Measurements from ENCODE around the gene TRMO.

The TRMO gene

GRCh38 chr9:97903177-97903576 is 19.1 kb downstream of the TRMO start:
- no peak for DNase-seq

- no peak for DNase-seq
These were observed 21.3 kb downstream of the TRMO start for GRCh38 chr9:97900738-97901565.

- DNase-seq: no peak
These were observed 22.1 kb downstream of the TRMO start for GRCh38 chr9:97900103-97900737.

DNA sequence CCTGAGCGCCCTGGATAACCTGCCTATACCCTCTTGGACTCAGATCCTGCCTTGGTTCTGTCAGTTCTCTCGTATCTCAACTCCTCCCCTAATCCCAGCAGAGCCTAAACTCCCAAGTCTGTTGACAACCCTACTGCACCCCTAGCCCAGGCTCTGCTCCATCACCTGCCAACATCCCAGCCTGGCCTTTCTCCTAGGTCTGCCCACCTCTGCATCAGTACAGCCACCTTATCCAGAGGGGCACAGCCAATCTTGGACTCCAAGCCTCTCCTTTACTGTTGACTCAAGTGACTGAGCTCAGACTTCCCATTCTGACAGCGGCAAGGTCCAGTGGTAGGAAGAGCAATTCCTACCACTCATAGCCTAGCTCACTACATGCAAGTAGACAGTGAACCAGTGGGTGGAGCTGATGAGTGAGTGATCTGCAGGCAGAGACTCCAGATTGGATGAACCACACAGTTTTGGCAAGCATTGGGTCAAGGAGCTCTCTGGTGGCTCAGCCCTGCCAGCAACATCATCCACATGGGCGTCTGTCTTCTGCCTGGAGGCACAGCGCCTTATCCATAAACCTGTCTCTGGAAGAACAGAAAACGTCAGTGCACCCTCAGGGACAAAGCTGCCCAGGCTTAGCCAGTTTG is 26.5 kb downstream of the TRMO start:
- no peak for DNase-seq

DNA sequence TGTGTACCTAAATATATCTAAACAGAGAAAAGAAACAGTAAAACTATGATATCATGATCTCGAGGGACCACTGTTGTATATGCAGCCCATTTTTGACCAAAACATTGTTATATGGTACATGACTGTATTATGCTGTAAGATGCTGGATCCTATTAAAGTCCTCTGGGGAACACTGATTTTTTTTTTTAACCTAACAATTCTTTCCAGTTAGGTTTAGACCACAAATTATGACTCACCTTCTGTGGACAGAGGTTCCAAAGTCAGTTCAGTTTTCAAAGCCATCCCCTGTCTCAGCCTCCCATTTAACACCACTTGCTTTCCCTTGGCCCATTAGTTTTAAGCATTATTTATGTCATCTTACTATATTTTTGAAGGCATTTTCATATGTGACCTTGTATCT is 27.1 kb downstream of the TRMO start:
- DNase-seq: no peak

DNA sequence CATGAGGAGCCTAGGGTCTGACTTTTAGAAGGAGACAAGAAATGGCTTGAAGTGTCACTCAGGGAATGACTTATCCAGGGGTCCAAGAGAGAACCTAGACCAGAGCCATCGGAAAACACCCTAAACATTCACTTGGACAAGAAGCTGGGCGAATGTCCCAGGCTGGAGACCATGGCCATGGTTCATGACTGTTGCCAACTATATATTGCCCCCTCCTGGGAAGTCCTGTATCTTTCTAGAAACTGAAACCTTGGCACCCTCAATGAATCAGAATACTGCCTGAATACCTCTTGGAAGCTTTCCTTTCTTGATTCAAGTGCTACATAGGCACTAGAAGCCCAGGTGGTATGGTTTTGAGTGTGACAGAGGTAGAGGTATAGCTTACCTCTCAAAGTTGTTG is 29.9 kb downstream of the TRMO start:
- DNase-seq: no peak

- no peak for DNase-seq
These were observed 30.6 kb downstream of the TRMO start for GRCh38 chr9:97891736-97892135.

DNA sequence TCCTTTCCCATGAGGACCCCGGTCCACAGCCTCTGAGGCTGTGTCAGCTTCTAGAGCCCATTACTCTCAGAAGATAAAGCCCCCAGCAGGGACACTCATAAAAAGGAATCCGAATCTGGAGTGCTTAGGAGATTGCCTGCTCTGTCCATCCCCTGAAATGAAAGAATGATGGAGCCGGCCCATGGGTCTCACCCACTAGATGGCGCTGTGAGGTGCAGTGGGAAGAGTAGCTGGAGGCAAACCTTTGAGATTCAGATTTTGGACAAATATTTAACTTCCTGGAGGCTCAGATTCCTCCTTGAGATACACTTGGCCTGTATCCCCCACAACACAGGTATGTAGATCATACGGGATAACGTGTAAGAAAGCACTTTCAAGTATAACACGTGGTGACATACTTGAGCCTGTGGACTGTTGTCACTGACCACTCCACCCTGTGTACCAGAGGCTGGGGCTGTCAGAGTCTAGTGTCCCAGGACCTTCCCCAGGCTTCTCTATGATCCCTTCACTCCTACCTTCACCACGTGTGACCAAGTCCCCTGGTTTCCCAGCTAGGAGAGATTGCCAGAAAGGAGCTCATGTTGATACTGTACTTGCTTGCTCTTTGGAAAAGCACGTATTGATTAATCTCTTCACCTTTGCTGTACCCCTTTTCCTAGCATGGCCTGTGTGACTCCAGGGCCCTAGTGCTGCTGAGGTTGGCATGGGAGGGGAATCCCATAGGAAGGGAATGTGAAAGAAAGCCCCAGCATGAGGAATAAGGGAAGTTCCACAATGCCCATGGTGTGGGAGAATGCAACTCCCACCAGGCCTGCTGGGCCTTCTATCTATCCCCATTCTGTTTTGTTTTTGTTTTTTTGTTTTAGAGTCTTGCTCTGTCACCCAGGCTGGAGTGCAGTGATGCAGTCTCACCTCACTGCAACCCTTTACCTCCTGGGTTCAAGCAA is 32.1 kb downstream of the TRMO start:
- DNase-seq: peak; percentile 63

DNA sequence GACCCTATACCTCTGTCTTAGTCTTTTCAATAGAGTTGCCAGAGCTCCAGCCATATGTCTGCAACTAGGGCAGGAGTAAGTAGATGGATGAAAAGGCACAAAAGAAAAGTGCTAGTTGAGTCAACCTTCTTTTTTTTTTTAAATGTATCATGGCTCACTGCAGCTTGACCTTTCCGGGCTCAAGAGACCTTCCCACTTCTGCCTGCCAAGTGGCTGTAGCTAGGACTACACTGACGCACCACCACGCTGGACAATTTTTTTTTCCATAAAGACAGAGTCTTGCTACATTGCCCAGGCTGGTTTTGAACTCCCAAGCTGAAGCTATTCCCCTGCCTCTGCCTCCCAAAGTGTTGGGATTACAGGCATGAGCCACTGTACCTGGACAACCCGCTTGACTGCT is 42.0 kb downstream of the TRMO start:
- DNase-seq: no peak

DNA sequence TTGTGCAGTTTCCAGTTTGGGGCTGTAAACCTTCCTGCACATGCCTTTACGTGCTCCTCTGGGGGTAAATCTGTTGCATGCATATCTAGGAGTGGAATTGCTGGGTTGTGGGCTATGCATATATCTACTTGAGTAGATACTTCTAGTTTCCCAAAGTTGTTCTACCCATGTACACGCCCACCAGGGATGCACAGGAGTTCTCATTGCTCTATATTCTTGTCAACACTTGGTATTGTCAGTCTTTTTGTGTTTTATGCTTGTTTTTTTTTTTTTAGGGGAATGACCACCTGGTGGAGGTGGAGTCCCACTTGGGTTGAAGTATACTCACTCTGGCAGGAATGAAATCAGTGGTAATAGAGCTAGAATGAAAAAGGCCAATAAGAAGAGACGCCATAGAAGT is 46.2 kb downstream of the TRMO start:
- no peak for DNase-seq

DNA sequence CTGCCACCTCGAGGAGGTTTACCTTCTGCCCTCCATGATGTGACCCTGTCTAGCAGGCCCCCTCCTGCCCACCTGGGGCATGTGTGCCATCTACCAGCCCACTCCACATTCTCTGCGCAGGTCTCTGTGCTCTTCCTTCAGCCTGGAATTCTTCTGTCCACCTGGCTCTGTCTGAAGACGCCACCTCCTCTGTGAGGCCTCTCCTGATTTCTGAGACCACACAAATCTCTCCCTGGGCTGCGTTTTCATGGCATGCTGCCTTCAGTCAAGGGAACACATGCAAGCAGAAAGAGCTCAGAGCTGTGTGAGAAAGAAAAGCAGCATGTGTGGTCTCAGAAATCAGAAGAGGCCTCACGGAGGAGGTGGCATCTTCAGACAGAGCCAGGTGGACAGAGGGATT is 47.2 kb downstream of the TRMO start:
- DNase-seq: no peak

DNA sequence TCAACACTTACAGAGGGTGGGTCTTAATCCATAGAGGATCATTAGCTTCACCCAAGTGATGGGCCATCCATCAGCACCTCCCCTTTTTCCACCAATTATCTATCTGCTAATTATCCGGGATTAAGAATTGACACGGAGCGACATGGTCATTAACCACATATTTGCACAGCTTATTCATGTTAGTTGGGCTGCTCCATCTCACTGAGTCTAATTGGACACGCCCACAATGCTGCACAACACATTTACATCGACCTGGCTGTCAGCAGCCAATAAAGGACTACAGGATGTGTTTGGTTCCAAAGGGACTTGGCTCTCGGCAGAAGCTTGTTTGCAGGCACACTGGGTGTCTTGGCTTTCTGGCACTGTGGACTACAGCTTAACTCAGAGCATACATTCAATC is 47.7 kb downstream of the TRMO start:
- no peak for DNase-seq

DNA sequence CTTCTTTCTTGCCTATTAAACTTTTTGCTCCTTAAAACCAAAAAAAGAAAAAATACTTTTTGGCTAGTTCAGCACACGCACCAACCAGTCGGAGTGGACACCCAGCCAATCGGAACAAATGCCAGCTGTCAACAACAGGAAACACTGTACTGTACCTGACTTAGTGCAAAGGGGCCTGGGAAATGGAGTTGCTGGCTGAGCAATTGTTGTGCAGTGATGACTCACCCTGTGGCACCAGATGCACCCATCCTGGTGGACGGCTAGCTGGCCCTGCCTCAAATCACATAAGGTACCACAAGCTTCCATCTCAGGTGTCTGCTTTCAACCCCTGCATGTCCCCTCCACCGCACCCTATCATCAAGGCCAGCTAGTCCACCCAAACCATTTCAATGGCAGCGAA is 48.4 kb downstream of the TRMO start:
- no peak for DNase-seq

GRCh38 chr9:97873425-97873824 is 48.9 kb downstream of the TRMO start:
- DNase-seq: no peak

GRCh38 chr9:97868859-97869258 is 53.4 kb downstream of the TRMO start:
- no peak for DNase-seq

GRCh38 chr9:97866848-97867247 is 55.5 kb downstream of the TRMO start:
- no peak for DNase-seq

DNA sequence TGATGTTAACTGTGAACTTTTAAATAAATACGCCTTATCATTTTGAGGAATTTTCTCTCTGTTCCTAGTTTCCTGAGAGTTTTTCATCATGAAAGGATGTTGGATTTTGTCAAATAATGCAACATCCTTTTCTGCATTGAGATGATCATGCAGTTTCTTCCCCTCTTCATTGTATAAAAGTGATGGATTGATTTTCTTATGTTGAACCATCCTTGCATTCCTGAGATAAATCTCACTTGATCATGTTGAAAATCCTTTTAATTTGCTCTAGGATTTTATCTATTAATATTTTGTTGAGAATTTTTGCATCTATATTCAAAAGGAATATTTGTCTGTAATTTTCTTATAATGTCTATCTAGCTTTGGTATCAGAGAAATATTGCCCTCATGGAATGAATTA is 56.0 kb downstream of the TRMO start:
- DNase-seq: no peak

DNA sequence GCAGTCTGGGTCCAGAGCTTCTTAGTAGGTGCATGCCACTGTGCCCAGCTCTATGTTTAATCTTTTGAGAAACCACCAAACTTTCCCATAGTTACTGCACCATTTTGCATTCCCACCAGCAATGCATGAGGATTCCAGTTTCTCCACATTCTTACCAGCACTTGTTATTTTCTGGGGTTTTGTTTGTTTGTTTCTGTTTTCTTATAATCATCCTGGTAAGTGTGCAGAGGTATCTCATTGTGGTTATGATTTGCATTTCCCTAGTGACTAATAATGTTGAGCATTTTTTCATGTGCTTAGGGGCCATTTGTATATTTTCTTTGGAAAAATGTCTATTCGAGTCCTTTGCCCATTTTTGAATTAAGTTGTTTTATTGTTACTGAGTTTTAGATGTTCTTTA is 57.9 kb downstream of the TRMO start:
- DNase-seq: no peak

DNA sequence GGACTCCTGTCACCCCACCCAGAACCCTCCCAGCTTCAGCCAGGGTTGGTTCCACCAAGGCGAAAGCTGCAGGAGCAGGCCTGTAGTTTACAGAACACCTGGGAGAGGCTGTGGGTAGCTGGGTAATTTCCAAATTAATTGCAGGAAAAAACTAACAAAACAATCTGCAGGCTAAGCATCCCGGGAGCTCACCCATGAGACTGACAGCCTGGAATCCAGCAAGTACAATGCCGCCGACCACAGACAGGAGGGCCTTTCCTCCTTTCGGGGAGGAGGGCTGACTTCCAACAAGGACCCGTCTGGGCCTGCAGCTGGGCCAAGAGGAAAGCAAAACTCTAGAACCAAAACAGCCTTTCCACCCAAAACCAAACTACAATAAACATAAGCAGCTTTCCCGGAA is 59.0 kb downstream of the TRMO start:
- no peak for DNase-seq

DNA sequence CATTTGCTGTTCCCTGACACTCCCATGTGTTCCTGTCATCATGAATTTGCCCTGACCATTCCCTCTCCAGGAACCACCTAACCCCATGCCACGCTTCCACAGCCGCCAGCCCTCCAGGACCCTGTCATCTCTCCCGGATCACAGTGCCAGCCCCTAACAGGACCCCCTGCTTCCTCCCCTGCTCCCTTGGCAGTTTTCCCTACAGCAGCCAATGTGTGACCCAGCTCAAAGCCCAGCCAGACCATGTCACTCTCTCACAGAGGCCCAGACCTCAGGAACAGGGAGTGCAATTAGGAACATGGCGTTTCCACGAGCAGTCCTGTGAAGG is 61.2 kb downstream of the TRMO start:
- DNase-seq: no peak

GRCh38 chr9:97860451-97861147 is 61.7 kb downstream of the TRMO start:
- DNase-seq: no peak

- no peak for DNase-seq
These were observed 63.0 kb downstream of the TRMO start for GRCh38 chr9:97859346-97859745.

GRCh38 chr9:97858826-97859225 is 63.5 kb downstream of the TRMO start:
- no peak for DNase-seq

Measured in stimulated activated CD4-positive, alpha-beta T cell treated with anti-CD3 and anti-CD28 coated beads, Interleukin-1b, Interleukin-23, amount 100 ng/mL, for 48 hours (primary cell).